ENCODE results near the gene YES1.

Gene YES1

GRCh38 chr18:681985-682384 lies 130.1 kb downstream of the YES1 start:
- no peak for DNase-seq

DNA sequence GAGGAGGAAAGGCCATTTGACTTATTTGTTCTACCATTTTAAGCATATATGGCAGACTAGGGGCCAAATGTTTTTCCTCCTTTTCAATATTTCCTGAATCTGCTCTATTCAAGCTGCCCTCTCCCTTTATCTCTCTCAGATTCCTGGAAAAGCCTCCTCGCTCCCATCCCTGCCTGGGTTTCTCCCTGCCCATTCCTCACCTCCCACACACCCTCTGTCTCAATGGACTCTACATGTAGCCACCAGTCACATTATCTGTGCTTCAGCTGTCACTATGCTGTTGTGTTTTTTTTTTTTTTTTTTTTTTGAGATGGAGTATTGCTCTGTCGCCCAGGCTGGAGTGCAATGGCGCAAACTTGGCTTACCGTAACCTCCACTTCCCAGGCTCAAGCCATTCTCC lies 131.7 kb downstream of the YES1 start:
- DNase-seq, result no peak

DNA sequence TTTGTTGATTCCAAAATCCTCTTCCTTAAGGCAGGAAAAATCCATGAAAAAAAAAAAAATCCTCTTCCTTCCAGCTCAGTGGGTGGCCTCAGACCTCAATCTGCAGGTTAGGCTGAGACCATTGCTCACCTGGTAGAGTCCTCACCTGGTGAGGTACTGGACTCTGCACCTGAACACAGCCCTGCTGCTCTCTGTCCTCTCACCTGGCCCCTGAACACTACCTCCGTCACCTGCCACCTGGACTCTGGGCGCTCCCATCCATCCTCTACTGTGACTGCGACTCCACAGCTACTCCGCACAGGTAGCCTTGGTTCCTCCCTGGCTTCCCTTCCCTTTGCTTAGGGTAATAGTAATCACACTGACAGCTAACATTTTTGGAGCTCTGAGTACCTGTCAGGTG lies 132.5 kb downstream of the YES1 start:
- DNase-seq, result no peak

- no peak for DNase-seq
These were observed 133.4 kb downstream of the YES1 start for GRCh38 chr18:678482-679182.

- no peak for DNase-seq
These were observed 134.1 kb downstream of the YES1 start for GRCh38 chr18:677951-678381.

GRCh38 chr18:677145-677544 lies 134.9 kb downstream of the YES1 start:
- DNase-seq, result no peak

DNA sequence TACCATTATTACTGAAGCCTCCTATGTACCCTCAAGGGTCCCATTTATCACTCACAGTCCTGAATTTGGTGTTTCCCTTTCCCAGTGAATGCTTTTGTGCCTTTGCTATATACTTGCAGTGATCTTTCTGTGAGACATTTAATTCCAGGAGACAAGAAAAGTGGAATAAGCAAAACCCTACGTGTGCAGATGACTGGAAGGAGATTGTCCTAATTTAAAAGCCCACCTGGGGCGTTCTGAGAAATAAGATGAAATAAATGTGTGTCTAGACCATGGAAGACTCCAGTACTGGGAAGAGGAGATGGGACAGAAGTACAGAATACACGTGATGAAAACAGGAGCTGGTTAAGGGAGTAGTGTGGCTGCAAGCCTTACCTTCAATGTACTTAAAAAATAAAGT lies 135.3 kb downstream of the YES1 start:
- DNase-seq, result no peak

DNA sequence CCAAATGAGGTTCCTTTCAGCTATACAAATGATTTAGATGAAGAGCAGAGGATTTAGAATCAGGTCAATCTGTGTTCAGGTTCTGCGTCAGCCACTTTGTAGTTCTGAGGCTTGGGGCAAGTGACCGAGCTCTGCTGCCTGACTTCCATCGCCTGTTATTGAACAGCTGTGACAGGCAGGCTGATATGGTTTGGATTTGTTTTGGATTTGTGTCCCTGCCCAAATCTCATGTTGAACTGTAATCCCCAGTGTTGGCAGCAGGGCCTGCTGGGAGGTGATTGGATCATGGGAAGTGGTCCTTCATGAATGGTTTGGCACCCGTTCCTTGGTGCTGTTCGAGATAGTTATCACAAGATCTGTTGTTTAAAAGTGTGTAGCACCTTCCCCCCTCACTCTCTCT lies 136.0 kb downstream of the YES1 start:
- no peak for DNase-seq

GRCh38 chr18:675307-675706 lies 136.7 kb downstream of the YES1 start:
- no peak for DNase-seq

- no peak for DNase-seq
These were observed 138.3 kb downstream of the YES1 start for GRCh38 chr18:673769-674168.

- no peak for DNase-seq
These were observed 138.7 kb downstream of the YES1 start for GRCh38 chr18:673317-673716.

Measured in effector CD8-positive, alpha-beta T cell (primary cell).